ENCODE results near the gene TMEM150B.

Gene TMEM150B

GRCh38 chr19:55279340-55279739, 45.8 kb downstream of the TMEM150B start:
- no peaks in the 10 kb centered on the region for H3K27me3 ChIP-seq (ENCODE audit: control insufficient read depth in 3 of 3, insufficient read depth in 3 of 3, low read depth in 1 of 3, low read length in 3 of 3)
- H3K23ac ChIP-seq (ENCODE audit: low read depth, low read length, poor library complexity) = no peak overlapping the region
- peaks cover 10 to 17% of the 10 kb centered on the region in 2 donors for H3K4me1 ChIP-seq (ENCODE audit: control insufficient read depth in 2 of 2, insufficient read depth in 1 of 2, low read depth in 1 of 2, low read length in 2 of 2)
- peaks cover 10 to 22% of the 10 kb centered on the region in 2 donors for H3K36me3 ChIP-seq (replicated peaks in 1 of 2; ENCODE audit: control insufficient read depth in 2 of 2, insufficient read depth in 2 of 2, low read length in 2 of 2)
- H3K14ac ChIP-seq (ENCODE audit: low read length) = peak overlapping the region; percentile 42
- H3K18ac ChIP-seq (ENCODE audit: low read length) = peak overlapping the region; percentile 67
- H3K9me3 ChIP-seq (replicated peaks in 1 of 2; ENCODE audit: control insufficient read depth in 2 of 2, insufficient read depth in 1 of 2, low read depth in 1 of 2, low read length in 2 of 2) = no peaks in the 10 kb centered on the region
- no CpG with 5 or more reads among the region's 23 CpGs for WGBS, 2 donors (ENCODE audit: extremely low coverage in 2 of 2, insufficient read length in 2 of 2, insufficient replicate concordance in 1 of 2)
- peak overlapping the region; percentile 97 for H3K27ac ChIP-seq (replicated peaks; ENCODE audit: low read length)
- peak overlapping the region; percentile 72 for H2BK15ac ChIP-seq (ENCODE audit: low read length)
- peak overlapping the region; percentile 64 for H3K9ac ChIP-seq (ENCODE audit: low read depth, low read length, poor library complexity)
- peak overlapping the region; percentile 71 for H2BK5ac ChIP-seq (ENCODE audit: low read length)
- peak overlapping the region; percentile 73 to 91 for H3K4me3 ChIP-seq (ENCODE audit: low read length in 2 of 2)
- no peak for DNase-seq (ENCODE audit: low spot score)
- H3K4me2 ChIP-seq (ENCODE audit: insufficient read depth, low read length, poor library complexity, severe bottlenecking) = peak overlapping the region; percentile 72
- H2AK5ac ChIP-seq (ENCODE audit: low read depth, low read length) = no peak overlapping the region
- peaks cover 3% of the 10 kb centered on the region for H3K79me1 ChIP-seq (ENCODE audit: low read depth, low read length)
- no peak overlapping the region for H4K91ac ChIP-seq (ENCODE audit: low read depth, low read length, poor library complexity)
- no peak overlapping the region for H2BK12ac ChIP-seq (ENCODE audit: low read length)
- peak overlapping the region; percentile 84 for H2AFZ ChIP-seq (ENCODE audit: low read length)
- no peak overlapping the region for H4K8ac ChIP-seq (ENCODE audit: low read depth, low read length)
- H2BK120ac ChIP-seq (ENCODE audit: low read depth, low read length) = peak overlapping the region; percentile 69
- no peak overlapping the region for H3K4ac ChIP-seq (ENCODE audit: low read length)

- Histone ChIP-seq H2BK120ac (ENCODE audit: low read depth, low read length) (no peak overlapping the region), H3K4me2 (ENCODE audit: insufficient read depth, low read length, poor library complexity, severe bottlenecking) (peak overlapping the region; percentile 72), H2AK5ac (ENCODE audit: low read depth, low read length) (no peak overlapping the region), H3K14ac (ENCODE audit: low read length) (no peak overlapping the region), H2BK5ac (ENCODE audit: low read length) (no peak overlapping the region), H4K91ac (ENCODE audit: low read depth, low read length, poor library complexity) (no peak overlapping the region), H3K4me3 (ENCODE audit: low read length in 2 of 2) (peak overlapping the region in 1 of 2 donors; percentile 73), H2AFZ (ENCODE audit: low read length) (no peak overlapping the region), H3K79me1 (ENCODE audit: low read depth, low read length) (peaks cover 3% of the 10 kb centered on the region), H3K9me3 (replicated peaks in 1 of 2; ENCODE audit: control insufficient read depth in 2 of 2, insufficient read depth in 1 of 2, low read depth in 1 of 2, low read length in 2 of 2) (no peaks in the 10 kb centered on the region), H3K27ac (replicated peaks; ENCODE audit: low read length) (no peak overlapping the region), H3K36me3 (replicated peaks in 1 of 2; ENCODE audit: control insufficient read depth in 2 of 2, insufficient read depth in 2 of 2, low read length in 2 of 2) (peaks cover 11 to 27% of the 10 kb centered on the region in 2 donors), H4K8ac (ENCODE audit: low read depth, low read length) (no peak overlapping the region), H3K4ac (ENCODE audit: low read length) (no peak overlapping the region), H3K27me3 (ENCODE audit: control insufficient read depth in 3 of 3, insufficient read depth in 3 of 3, low read depth in 1 of 3, low read length in 3 of 3) (no peaks in the 10 kb centered on the region), H2BK15ac (ENCODE audit: low read length) (no peak overlapping the region), H3K4me1 (ENCODE audit: control insufficient read depth in 2 of 2, insufficient read depth in 1 of 2, low read depth in 1 of 2, low read length in 2 of 2) (peaks cover 9 to 16% of the 10 kb centered on the region in 2 donors), H3K18ac (ENCODE audit: low read length) (no peak overlapping the region), H3K23ac (ENCODE audit: low read depth, low read length, poor library complexity) (no peak overlapping the region), H2BK12ac (ENCODE audit: low read length) (no peak overlapping the region), H3K9ac (ENCODE audit: low read depth, low read length, poor library complexity) (no peak overlapping the region)
- no CpG with 5 or more reads among the region's 13 CpGs for WGBS, 2 donors (ENCODE audit: extremely low coverage in 2 of 2, insufficient read length in 2 of 2, insufficient replicate concordance in 1 of 2)
- no peak for DNase-seq (ENCODE audit: low spot score)
These were observed 46.6 kb downstream of the TMEM150B start for GRCh38 chr19:55278391-55279135.

- H2AFZ ChIP-seq (ENCODE audit: low read length) = no peak overlapping the region
These were observed 47.6 kb downstream of the TMEM150B start for GRCh38 chr19:55277494-55277893.

GRCh38 chr19:55276720-55277430, 48.3 kb downstream of the TMEM150B start:
- Histone ChIP-seq H2BK12ac (ENCODE audit: low read length) (no peak overlapping the region), H3K18ac (ENCODE audit: low read length) (no peak overlapping the region), H4K91ac (ENCODE audit: low read depth, low read length, poor library complexity) (no peak overlapping the region), H3K4me2 (ENCODE audit: insufficient read depth, low read length, poor library complexity, severe bottlenecking) (no peak overlapping the region), H3K23ac (ENCODE audit: low read depth, low read length, poor library complexity) (no peak overlapping the region), H3K4ac (ENCODE audit: low read length) (no peak overlapping the region), H4K8ac (ENCODE audit: low read depth, low read length) (no peak overlapping the region), H2BK120ac (ENCODE audit: low read depth, low read length) (no peak overlapping the region), H3K4me1 (ENCODE audit: control insufficient read depth in 2 of 2, insufficient read depth in 1 of 2, low read depth in 1 of 2, low read length in 2 of 2) (peaks cover 7 to 10% of the 10 kb centered on the region in 2 donors), H3K27ac (replicated peaks; ENCODE audit: low read length) (no peak overlapping the region), H2AK5ac (ENCODE audit: low read depth, low read length) (no peak overlapping the region), H3K9ac (ENCODE audit: low read depth, low read length, poor library complexity) (peak overlapping the region; percentile 15), H3K14ac (ENCODE audit: low read length) (no peak overlapping the region), H2BK15ac (ENCODE audit: low read length) (no peak overlapping the region), H2AFZ (ENCODE audit: low read length) (no peak overlapping the region), H2BK5ac (ENCODE audit: low read length) (peak overlapping the region; percentile 29), H3K4me3 (ENCODE audit: low read length in 2 of 2) (no peak overlapping the region), H3K36me3 (replicated peaks in 1 of 2; ENCODE audit: control insufficient read depth in 2 of 2, insufficient read depth in 2 of 2, low read length in 2 of 2) (peaks cover 16 to 39% of the 10 kb centered on the region in 2 donors), H3K79me1 (ENCODE audit: low read depth, low read length) (peaks cover 3% of the 10 kb centered on the region), H3K27me3 (ENCODE audit: control insufficient read depth in 3 of 3, insufficient read depth in 3 of 3, low read depth in 1 of 3, low read length in 3 of 3) (no peaks in the 10 kb centered on the region), H3K9me3 (replicated peaks in 1 of 2; ENCODE audit: control insufficient read depth in 2 of 2, insufficient read depth in 1 of 2, low read depth in 1 of 2, low read length in 2 of 2) (no peaks in the 10 kb centered on the region)
- no CpG with 5 or more reads among the region's 15 CpGs for WGBS, 2 donors (ENCODE audit: extremely low coverage in 2 of 2, insufficient read length in 2 of 2, insufficient replicate concordance in 1 of 2)
- DNase-seq (ENCODE audit: low spot score) = no peak

More at GRCh38 chr19:55277494-55277893, 47.6 kb downstream of the TMEM150B start:
- H2BK15ac ChIP-seq (ENCODE audit: low read length) = no peak overlapping the region
- H4K91ac ChIP-seq (ENCODE audit: low read depth, low read length, poor library complexity) = no peak overlapping the region
- no peak overlapping the region for H3K27ac ChIP-seq (replicated peaks; ENCODE audit: low read length)
- no peak overlapping the region for H3K18ac ChIP-seq (ENCODE audit: low read length)
- no peak for DNase-seq (ENCODE audit: low spot score)
- H2BK120ac ChIP-seq (ENCODE audit: low read depth, low read length) = no peak overlapping the region
- H3K23ac ChIP-seq (ENCODE audit: low read depth, low read length, poor library complexity) = no peak overlapping the region
- H3K4me3 ChIP-seq (ENCODE audit: low read length in 2 of 2) = peak overlapping the region in 1 of 2 donors; percentile 61
- no peak overlapping the region for H2BK12ac ChIP-seq (ENCODE audit: low read length)
- no peak overlapping the region for H3K4ac ChIP-seq (ENCODE audit: low read length)
- H3K36me3 ChIP-seq (replicated peaks in 1 of 2; ENCODE audit: control insufficient read depth in 2 of 2, insufficient read depth in 2 of 2, low read length in 2 of 2) = peaks cover 14 to 35% of the 10 kb centered on the region in 2 donors
- H3K4me1 ChIP-seq (ENCODE audit: control insufficient read depth in 2 of 2, insufficient read depth in 1 of 2, low read depth in 1 of 2, low read length in 2 of 2) = peaks cover 7 to 10% of the 10 kb centered on the region in 2 donors
- H3K14ac ChIP-seq (ENCODE audit: low read length) = no peak overlapping the region
- H3K9me3 ChIP-seq (replicated peaks in 1 of 2; ENCODE audit: control insufficient read depth in 2 of 2, insufficient read depth in 1 of 2, low read depth in 1 of 2, low read length in 2 of 2) = no peaks in the 10 kb centered on the region
- no peak overlapping the region for H4K8ac ChIP-seq (ENCODE audit: low read depth, low read length)
- H3K79me1 ChIP-seq (ENCODE audit: low read depth, low read length) = peaks cover 3% of the 10 kb centered on the region
- H2AK5ac ChIP-seq (ENCODE audit: low read depth, low read length) = no peak overlapping the region
- peak overlapping the region; percentile 64 for H3K9ac ChIP-seq (ENCODE audit: low read depth, low read length, poor library complexity)
- no peaks in the 10 kb centered on the region for H3K27me3 ChIP-seq (ENCODE audit: control insufficient read depth in 3 of 3, insufficient read depth in 3 of 3, low read depth in 1 of 3, low read length in 3 of 3)
- no CpG with 5 or more reads among the region's 17 CpGs for WGBS, 2 donors (ENCODE audit: extremely low coverage in 2 of 2, insufficient read length in 2 of 2, insufficient replicate concordance in 1 of 2)
- H2BK5ac ChIP-seq (ENCODE audit: low read length) = peak overlapping the region; percentile 29
- no peak overlapping the region for H3K4me2 ChIP-seq (ENCODE audit: insufficient read depth, low read length, poor library complexity, severe bottlenecking)
